Erythroblast (primary cell): Measurements from ENCODE around the gene SFMBT2.

Experiments
- GATA1 ChIP-seq: IDR thresholded peaks from 2 replicates; pipeline ENCODE4 v1.6.1; 2011; ENCODE audit warnings: low read depth, mild to moderate bottlenecking, control low read depth, low read length, moderate library complexity
- POLR2A ChIP-seq: IDR thresholded peaks from 2 replicates; pipeline ENCODE4 v1.6.1; 2011; ENCODE audit warnings: mild to moderate bottlenecking, low read length

DNA sequence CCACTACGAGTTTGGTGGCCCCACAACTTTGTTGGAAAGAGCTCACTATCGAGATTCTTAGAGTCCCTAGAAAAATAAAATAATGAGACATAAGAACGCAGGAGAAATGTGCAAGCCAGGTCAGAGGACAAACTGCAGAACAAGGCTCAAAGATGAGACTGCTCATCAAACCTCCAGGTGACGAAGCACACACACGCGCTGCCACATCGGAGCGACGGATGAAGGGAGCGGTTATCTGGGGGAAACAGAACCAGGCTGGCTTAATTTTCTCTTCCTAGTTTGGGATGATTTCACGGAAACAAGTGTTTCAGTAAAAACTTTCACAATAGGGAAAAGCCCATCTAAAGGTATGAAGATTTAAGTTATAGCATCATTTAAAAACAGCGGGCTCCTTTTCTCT is 231.3 kb downstream of the SFMBT2 start:
- TF ChIP-seq POLR2A (no peak), GATA1 (no peak)
